Fibroblast of lung (primary cell): ENCODE measurements around the gene HOXA11.

Experiments used
- CTCF ChIP-seq, 2 donors: IDR thresholded peaks in 1 of 2; conservative IDR thresholded peaks in 1 of 2; 1 replicate in 1 of 2; 2 replicates in 1 of 2; pipeline ENCODE4 v1.5.1; 2011 to 2012; ENCODE audit warnings: low read length in 2 of 2, control low read depth in 1 of 2, inconsistent platforms in 1 of 2, low read depth in 1 of 2, mild to moderate bottlenecking in 1 of 2
- EZH2 ChIP-seq: IDR thresholded peaks from 2 replicates; pipeline ENCODE4 v1.5.1; 2012; ENCODE audit warnings: low read length, control low read depth, mild to moderate bottlenecking; ENCODE audit errors: missing control alignments

DNA sequence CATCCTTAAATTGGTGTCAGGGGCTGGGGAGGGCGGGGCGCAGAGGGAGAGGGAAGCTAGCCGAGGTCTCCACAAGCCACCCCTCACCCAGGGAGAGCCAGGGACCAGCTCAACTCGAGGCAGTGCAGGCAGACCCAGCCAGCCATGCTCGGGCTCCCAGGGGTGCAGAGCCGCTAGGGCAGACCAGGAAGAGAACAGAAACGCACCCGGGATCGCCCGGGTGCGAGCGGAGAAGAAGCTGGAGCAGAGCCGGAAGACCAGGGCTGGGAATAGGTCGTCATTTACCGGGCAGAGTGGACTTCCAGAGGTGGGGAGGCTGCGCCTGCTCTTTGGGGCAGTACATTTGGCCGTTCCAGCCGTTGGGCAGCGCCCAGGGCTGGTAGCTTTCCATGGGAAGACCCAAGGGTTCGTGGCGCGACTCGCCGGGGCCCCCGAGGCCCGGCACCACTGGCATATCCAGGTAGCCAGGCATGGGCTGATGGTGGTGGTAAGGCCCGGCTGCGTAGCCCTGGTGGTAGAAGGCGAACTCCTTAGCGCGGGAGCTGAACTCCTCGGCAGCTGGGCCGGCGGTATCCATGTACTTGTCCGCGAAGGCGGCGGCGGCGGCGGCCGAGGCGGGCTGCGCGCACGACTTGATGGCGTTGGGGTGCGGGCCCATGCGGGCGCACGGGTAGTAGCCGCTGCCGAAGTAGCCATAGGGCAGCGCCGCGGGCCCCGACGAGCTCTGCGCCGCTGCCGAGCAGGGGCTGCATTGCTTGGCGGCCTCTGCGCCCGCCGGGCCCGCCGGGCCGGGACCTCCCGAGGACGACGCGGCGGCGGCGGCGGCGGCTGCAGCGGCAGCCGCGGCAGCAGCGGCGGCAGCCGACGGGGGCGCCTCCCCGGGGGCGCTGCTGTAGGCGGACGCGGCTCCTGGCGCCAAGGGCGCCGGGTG lies 14.1 kb upstream of the HOXA11 start:
- TF ChIP-seq CTCF (conservative IDR thresholded peaks at IDR 0.05 in 1 of 2, IDR thresholded peaks at IDR 0.05 in 1 of 2; ENCODE audit: low read depth in 1 of 2, low read length in 2 of 2) (no peak), EZH2 (peak; percentile 84)
